Skin epidermis (tissue), 12 donors: ENCODE results near the gene PLK3.
"Not testable (repeated sequence)": the region's sequence is repeated elsewhere in the genome, so short reads cannot be mapped to it uniquely, and the experiment has no call there.

Source experiments
- H3K27ac ChIP-seq, 21 experiments: fragments of 200-600 bp; sonication (generic) in 11 of 21; one replicate each; pipeline ENCODE4 v1.5.0; 2020; ENCODE audit warnings: mild to moderate bottlenecking in 3 of 21, inconsistent platforms in 2 of 21, moderate library complexity in 2 of 21
- H3K4me3 ChIP-seq, 7 experiments: fragments of 200-600 bp; sonication (generic) in 2 of 7; one replicate each; pipeline ENCODE4 v1.5.0; 2020; ENCODE audit warnings: inconsistent platforms in 2 of 7, mild to moderate bottlenecking in 2 of 7, moderate library complexity in 1 of 7

PLK3 gene

DNA sequence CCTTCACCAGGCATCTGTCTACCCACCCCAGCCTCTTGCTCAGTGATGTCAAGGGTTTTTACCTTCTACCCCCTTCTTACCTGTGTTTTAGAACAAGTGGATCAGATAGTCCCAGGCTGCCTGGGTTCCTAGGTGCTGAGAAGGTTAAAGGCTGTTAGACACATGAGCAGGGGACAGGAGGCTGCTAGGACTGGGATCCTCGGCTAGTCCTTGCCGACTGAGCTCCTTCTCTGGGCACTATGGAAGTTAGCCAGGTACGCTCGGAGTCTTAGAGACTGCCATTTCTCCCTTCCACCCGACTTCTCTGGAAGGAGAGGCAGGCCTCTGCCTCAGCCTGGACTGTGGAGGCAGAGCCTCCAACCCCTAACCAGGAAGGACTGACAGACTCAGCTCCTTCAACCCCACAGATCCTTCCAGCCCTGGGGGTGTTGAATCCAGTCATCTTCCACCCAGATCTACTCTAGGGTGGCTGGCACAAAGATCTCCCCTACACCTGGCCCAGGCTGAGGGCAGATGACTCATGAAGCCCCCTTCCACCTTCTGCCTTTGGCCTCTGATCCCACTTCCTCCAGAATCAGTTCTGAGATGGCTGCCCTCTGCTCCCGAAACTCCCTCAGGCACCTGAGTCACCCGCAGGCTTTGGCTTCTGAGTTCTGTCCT is 6.7 kb downstream of the PLK3 start, which contains the start of gene DYNLT4:
TSS of gene DYNLT4 (minus strand) at position 648 of the 660 bp plus-strand sequence. CDS start 683 bp downstream, outside the sequence.
- Histone ChIP-seq H3K27ac (peak within 1 kb of the TSS; percentile 82 to 100 (median 97)), H3K4me3 (peak within 1 kb of the TSS in 3 of 7 experiments; percentile 0 to 3 (median 1))

DNA sequence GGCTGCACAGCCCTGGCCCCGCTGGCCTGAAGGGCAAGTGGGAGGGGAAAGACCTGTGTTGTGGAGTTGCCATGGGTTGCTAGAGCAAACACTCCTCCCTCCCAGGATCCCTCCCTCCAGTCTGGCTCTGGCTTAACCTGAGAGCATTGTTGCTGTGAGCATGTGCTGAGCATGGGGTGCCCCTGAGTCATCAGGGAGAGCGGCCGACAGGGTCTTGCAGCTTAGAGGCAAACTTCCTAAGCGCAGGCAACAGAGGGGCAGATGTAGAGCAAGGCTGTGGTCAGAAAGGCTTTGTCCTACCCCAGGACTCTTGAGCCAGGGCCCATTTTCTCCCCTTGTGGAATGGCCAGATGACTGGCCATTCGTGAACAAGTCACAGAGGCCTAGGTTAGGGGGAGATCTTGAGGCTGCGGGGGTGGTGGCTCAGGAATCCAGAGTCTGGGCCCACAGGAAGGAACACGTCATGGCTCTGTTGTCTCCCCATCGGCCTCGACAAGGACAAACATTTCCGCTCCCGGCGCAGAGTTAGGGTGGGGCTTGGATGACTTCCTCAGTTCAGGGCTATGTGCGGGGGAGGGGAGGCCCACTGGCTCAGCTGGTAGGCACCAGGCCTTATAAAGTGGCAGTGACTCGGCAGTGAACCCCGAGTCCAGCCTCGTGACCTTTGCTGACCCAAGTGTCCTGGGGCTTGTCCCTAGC is 7.3 kb downstream of the PLK3 start:
- H3K4me3 ChIP-seq: peak overlapping the region in 2 of 7 experiments; percentile 1 to 3

DNA sequence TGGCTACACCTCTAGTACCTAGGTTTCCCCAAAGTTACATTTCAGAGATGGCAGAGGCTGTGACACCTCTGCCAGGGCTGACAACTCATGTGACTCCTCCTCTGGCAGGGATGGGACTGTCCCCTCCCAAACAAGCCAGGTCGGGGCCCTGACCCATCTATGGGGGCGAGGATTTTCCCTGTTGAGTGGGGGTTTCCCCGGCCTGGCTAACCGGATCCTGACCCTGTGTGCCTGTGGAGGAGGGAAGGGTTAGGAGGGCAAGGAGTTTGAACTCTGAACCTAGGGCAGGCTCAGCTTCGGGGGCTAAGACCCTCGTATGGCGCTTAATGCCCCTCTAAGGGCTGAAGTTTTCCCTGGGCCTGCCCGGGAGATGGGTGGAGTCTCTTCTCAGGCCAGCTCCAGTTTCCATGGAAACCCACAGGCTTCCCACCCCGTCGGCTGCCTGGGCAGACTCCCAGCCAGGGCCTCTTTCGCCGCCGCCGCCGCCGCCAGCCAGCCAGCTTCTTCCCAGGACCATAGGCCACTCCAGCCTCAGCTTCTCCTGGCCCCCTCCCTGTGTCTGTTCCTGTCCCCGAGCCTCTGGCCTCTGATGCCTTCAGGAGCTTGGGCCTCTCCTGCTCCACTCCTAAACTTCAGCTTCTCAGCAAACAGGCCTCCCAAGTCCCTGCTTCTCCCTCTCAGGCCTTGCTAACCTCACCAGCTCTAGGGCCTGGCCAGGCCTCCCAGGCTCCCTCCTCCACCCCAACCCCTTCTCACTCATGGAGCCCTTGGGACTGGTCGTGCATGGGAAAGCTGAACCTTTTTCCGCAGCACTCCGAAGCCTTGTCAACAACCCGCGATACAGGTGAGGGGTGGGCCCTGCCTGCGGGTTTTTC is 8.1 kb downstream of the PLK3 start, which contains the start of gene BTBD19:
TSS of gene BTBD19 (plus strand) at position 461 of the 875 bp plus-strand sequence. CDS start at position 759, 298 bp downstream.
- Histone ChIP-seq H3K27ac (peak within 1 kb of the TSS; percentile 82 to 100 (median 97)), H3K4me3 (peak within 1 kb of the TSS in 6 of 7 experiments; percentile 0 to 15 (median 4))

More for the DNA sequence above, 7.3 kb downstream of the PLK3 start:
- peak overlapping the region; percentile 82 to 100 (median 97) for H3K27ac ChIP-seq

GRCh38 chr1:44808938-44809917 is 9.1 kb downstream of the PLK3 start:
- Histone ChIP-seq H3K27ac (peak overlapping the region; percentile 61 to 100 (median 97)), H3K4me3 (peak overlapping the region in 6 of 7 experiments; percentile 0 to 15 (median 4))

- no peak overlapping the region for H3K4me3 ChIP-seq
- peak overlapping the region; percentile 43 to 100 (median 97) for H3K27ac ChIP-seq
These were observed 10.1 kb downstream of the PLK3 start for GRCh38 chr1:44810101-44810761.

GRCh38 chr1:44810762-44811105 is 10.6 kb downstream of the PLK3 start:
- not testable (repeated sequence) for H3K4me3 ChIP-seq
- H3K27ac ChIP-seq: peak overlapping the region in 20 of 21 experiments; percentile 93 to 100 (median 98)

- H3K4me3 ChIP-seq: no peak overlapping the region
These were observed 11.1 kb downstream of the PLK3 start for GRCh38 chr1:44811234-44811633.

DNA sequence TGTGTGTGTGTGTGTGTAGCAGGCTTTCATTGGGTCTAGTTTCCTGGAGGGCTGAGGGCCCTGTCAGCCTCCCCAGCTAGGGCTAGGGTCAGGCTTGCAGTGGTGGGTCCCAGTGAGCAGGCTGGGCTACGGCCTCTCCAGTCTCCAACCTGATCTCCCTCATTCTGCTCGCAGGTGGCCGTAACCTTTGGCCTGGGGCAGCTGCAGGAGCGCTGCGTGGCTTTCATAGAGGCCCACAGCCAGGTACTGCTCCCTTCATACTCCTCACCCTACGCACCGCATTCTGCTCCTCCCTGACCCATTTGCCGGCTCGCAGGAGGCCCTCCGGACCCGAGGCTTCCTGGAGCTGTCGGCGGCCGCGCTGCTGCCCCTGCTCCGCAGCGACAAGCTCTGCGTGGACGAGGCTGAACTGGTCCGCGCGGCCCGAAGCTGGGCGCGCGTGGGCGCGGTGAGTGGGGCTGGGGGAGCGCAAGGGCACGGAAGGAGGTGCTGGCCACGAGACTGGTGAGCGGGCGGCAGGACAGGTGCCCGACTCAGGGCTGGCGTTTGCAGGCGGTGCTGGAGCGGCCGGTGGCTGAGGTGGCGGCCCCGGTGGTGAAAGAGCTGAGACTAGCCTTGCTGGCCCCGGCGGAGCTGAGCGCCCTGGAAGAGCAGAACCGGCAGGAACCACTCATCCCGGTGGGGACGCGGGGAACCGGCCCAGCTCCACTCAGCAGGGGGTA is 12.8 kb downstream of the PLK3 start:
- H3K4me3 ChIP-seq: peak overlapping the region; percentile 17 to 47 (median 35)

More at GRCh38 chr1:44811234-44811633, 11.1 kb downstream of the PLK3 start:
- H3K27ac ChIP-seq: peak overlapping the region in 18 of 21 experiments; percentile 73 to 100 (median 98)

DNA sequence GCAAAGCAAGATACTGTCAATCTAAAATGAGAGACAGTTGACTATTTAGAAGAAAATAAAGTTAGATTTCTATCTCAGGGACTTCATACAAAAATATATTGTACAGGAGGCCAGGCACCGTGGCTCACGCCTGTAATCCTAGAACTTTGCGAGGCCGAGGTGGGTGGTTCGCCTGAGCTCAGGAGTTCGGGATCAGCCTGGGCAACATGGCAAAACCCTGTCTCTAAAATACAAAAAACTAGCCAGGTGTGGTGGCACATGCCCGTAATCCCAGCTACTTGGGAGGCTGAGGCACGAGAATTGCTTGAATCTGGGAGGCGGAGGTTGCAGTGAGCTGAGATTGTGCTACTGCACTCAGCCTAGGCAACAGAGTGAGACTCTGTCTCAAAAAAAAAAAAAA is 15.7 kb downstream of the PLK3 start:
- H3K4me3 ChIP-seq: not testable (repeated sequence)
- peak overlapping the region in 6 of 21 experiments; percentile 42 to 95 (median 66) for H3K27ac ChIP-seq

More for the DNA sequence above, 12.8 kb downstream of the PLK3 start:
- H3K27ac ChIP-seq: peak overlapping the region in 19 of 21 experiments; percentile 56 to 99 (median 84)

DNA sequence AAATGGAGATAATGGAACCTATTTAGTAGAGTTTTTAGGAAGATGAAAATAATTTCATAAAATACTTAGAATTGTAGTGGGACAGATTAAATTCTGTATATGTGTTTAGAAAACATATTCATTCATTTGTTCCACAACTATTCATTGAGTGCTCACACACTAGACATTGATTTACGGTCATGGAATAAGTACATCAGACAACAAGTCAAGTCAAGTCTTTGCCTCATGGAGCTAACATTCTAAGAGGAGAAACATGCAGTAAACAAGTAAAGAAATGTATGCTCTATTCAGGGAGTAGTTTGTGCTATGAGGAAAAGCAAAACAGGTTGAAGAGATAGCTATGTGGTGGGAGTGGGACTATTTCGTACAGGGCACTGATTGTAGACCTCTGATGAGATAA is 17.1 kb downstream of the PLK3 start:
- peak overlapping the region in 1 of 21 experiments; percentile 31 for H3K27ac ChIP-seq
- no peak overlapping the region for H3K4me3 ChIP-seq

- peak overlapping the region in 3 of 21 experiments; percentile 91 to 98 (median 97) for H3K27ac ChIP-seq
- H3K4me3 ChIP-seq: no peak overlapping the region
These were observed 17.8 kb downstream of the PLK3 start for GRCh38 chr1:44817771-44818495.

DNA sequence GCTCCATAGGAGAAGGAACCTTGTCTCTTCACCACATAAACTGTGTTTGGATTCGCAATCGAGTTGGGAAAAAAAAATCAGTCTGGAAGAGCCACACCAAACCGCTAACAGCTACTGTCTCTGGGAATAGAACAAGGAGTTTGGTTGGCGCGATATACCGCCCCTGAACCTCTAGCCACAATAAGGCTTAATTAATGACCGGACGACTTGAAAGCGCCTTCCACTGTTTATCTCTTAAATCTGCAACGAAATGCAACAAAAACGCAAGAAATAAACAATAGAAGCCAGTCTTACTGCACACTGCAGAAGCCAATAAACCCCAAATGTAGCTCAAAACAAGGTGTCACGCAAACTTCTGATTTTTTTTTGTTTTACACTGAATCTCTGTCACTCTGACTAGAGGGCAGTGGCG is 19.0 kb downstream of the PLK3 start:
- Histone ChIP-seq H3K27ac (peak overlapping the region in 20 of 21 experiments; percentile 85 to 100 (median 97)), H3K4me3 (peak overlapping the region in 6 of 7 experiments; percentile 18 to 55 (median 34))

- Histone ChIP-seq H3K4me3 (peak overlapping the region; percentile 32 to 55 (median 37)), H3K27ac (peak overlapping the region; percentile 72 to 100 (median 97))
These were observed 19.6 kb downstream of the PLK3 start for GRCh38 chr1:44819608-44820327.

- peak overlapping the region; percentile 32 to 55 (median 37) for H3K4me3 ChIP-seq
- peak overlapping the region; percentile 72 to 100 (median 97) for H3K27ac ChIP-seq
These were observed 20.4 kb downstream of the PLK3 start for GRCh38 chr1:44820328-44821239.

DNA sequence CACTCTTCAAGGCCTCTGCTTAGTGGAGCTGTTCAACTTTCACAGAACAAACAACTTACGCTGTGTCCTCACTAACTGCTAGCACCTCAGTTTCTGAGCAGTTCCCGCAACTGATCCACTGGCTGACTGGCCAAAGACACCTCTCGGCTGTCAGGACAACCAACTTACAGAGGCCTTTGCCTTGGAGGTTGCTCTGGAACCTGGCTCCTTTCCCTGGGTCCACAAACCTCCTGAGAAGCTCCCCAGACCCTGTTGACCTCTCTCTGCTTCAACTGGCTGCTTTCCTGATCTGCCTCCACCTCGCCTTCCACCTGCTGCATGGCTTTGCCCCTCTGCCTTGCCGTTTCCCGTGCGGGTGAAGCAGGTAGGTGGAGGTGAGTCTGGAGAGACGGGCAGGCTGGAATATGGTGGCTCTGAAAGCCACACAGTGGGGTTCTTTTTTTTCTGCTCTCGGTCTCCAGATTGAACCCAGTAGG is 21.1 kb downstream of the PLK3 start:
- no peak overlapping the region for H3K4me3 ChIP-seq
- H3K27ac ChIP-seq: peak overlapping the region in 5 of 21 experiments; percentile 23 to 96 (median 90)
